K562 (cell line): ENCODE data around the gene ANO9. TPM values are rescaled to one million over a fixed set of nuclear protein-coding genes. Genes with fewer than 3 reads are reported as not detected.
A peak's percentile ranks its signal among the peaks of the same experiment; 100 is the strongest.

Experiments
- HDAC8 ChIP-seq: fragments of 450-650 bp; IDR thresholded peaks from 2 replicates; pipeline ENCODE4 v1.6.1; 2016; ENCODE audit warnings: mild to moderate bottlenecking, missing genetic modification characterization, moderate library complexity, missing compliant biosample characterization
- KDM5B ChIP-seq: fragments of 200-600 bp; sonication (generic); IDR thresholded peaks from 2 replicates; pipeline ENCODE4 v1.6.1; 2012; ENCODE audit warnings: low read depth, mild to moderate bottlenecking, moderate library complexity, low read length, control low read depth, inconsistent platforms; ENCODE audit not compliant: insufficient replicate concordance
- KLF6 ChIP-seq: fragments of 250-450 bp; sonication (Bioruptor Pico); IDR thresholded peaks from 2 replicates; pipeline ENCODE4 v1.4.0; 2020; ENCODE audit warnings: mild to moderate bottlenecking, moderate library complexity, borderline replicate concordance
- MAFK ChIP-seq: IDR thresholded peaks from 2 replicates; pipeline ENCODE4 v1.6.1; 2011; ENCODE audit warnings: low read length, improper control_type of control experiment
- SRSF1 ChIP-seq: fragments of 200-400 bp; formaldehyde crosslinking; IDR thresholded peaks from 2 replicates; pipeline ENCODE4 v1.6.1; 2017; ENCODE audit warnings: mild to moderate bottlenecking, low read depth, low read length, moderate library complexity
- ZNF121 ChIP-seq: sonication (generic); formaldehyde crosslinking; conservative IDR thresholded peaks from 2 replicates; pipeline ENCODE4 v1.8.0; 2022; ENCODE audit warnings: missing genetic modification reagents
- polyA plus RNA-seq, 8 experiments: library from polyadenylated mRNA; depleted of rRNA in 4 of 8; stranded (reverse) in 5 of 8; unstranded in 3 of 8; fragments of >200 nt; fragmentation: Nextera tagmentation in 2 of 8; fragmentation: Illumina TruSeq in 1 of 8; extraction: Ambion mirVana in 2 of 8; extraction: Trizol in 1 of 8; gene quantifications; 2 replicates each; pipeline versions ENCODE4 v1.2.1 to v1.2.3, GENCODE V29; 2011 to 2014; ENCODE audit warnings: inconsistent platforms in 1 of 8, missing spikeins in 1 of 8
- total RNA-seq, 7 experiments: library from RNA; depleted of rRNA in 6 of 7; stranded (reverse); fragments of >200 nt in 6 of 7; fragmentation: Illumina TruSeq in 2 of 7; extraction: Trizol in 2 of 7; gene quantifications; 2 replicates each; pipeline versions ENCODE4 v1.2.1 to v1.2.3, GENCODE V29; 2011 to 2021; ENCODE audit warnings: low replicate concordance in 1 of 7
- TF ChIP-seq, protein P1 (sequence below), 2 experiments: fragments of 450-650 bp; formaldehyde crosslinking in 1 of 2; IDR thresholded peaks; 2 replicates each; pipeline versions ENCODE4 v1.4.0 to v1.6.1; 2014 to 2020; ENCODE audit warnings: mild to moderate bottlenecking in 2 of 2, borderline replicate concordance in 1 of 2, low read depth in 1 of 2
- TF ChIP-seq, protein P2 (sequence below): sonication (generic); formaldehyde crosslinking; IDR thresholded peaks from 2 replicates; pipeline ENCODE4 v1.8.0; 2023; ENCODE audit warnings: missing genetic modification reagents, mild to moderate bottlenecking, borderline replicate concordance
- TF ChIP-seq, protein P3 (sequence below): fragments of 200-800 bp; sonication (Bioruptor generic); IDR thresholded peaks from 2 replicates; pipeline ENCODE4 v1.6.1; 2017; ENCODE audit warnings: missing genetic modification characterization, missing compliant biosample characterization

The ANO9 gene
- total and polyA plus RNA-seq, 9 of the 15 experiments (the other 6 are each of a cell fraction or from before 2014, with no cell fraction given) = 0.20 to 14.5 (median 4.5) TPM

DNA sequence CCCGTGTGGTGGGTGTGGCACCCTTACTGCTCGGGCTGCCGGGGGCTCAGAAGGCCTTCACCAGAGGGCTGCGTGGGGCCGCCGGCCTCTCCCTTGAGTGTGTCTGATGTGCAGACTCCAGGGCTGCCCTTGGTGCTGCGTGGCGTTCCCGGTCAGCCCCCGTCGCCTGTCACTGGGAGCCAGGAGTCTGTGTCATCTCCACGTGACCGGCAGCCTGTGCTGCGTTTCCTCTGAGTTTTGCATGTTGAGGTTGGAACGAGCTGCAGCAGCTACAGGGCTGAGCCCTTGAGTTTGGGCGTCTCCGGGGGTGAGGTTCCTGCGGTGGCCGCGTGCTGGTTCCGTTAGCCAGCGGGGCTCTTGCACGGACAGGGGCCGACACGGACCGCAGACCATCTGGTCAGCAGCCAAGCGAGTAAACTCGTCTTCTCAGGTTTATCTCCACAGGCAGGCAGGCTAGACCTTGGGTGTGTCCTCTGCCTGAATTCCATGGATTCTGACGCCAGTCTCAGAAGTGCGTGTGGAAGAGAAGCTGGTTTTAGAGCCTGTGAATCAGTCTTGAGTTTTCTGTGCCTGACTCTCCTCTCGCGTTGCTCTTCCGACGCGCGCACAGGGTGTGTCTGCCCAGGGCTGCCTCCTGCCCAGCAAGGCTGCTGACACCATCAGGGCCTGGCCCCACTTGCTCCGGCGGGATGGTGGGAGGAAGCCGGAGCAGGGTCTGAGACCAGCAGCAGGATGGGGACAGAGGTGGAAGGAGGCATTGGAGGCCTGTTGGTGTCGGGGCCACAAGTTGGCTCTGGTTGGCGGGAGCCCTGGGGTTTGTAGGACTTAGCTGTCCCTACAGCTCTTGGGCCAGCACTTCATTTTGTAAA, 18.8 kb upstream of the ANO9 start (continued):
- TF ChIP-seq KDM5B = peak; percentile 20
- TF ChIP-seq, protein P1, sequence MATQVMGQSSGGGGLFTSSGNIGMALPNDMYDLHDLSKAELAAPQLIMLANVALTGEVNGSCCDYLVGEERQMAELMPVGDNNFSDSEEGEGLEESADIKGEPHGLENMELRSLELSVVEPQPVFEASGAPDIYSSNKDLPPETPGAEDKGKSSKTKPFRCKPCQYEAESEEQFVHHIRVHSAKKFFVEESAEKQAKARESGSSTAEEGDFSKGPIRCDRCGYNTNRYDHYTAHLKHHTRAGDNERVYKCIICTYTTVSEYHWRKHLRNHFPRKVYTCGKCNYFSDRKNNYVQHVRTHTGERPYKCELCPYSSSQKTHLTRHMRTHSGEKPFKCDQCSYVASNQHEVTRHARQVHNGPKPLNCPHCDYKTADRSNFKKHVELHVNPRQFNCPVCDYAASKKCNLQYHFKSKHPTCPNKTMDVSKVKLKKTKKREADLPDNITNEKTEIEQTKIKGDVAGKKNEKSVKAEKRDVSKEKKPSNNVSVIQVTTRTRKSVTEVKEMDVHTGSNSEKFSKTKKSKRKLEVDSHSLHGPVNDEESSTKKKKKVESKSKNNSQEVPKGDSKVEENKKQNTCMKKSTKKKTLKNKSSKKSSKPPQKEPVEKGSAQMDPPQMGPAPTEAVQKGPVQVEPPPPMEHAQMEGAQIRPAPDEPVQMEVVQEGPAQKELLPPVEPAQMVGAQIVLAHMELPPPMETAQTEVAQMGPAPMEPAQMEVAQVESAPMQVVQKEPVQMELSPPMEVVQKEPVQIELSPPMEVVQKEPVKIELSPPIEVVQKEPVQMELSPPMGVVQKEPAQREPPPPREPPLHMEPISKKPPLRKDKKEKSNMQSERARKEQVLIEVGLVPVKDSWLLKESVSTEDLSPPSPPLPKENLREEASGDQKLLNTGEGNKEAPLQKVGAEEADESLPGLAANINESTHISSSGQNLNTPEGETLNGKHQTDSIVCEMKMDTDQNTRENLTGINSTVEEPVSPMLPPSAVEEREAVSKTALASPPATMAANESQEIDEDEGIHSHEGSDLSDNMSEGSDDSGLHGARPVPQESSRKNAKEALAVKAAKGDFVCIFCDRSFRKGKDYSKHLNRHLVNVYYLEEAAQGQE (IDR thresholded peaks at IDR 0.05; ENCODE audit: borderline replicate concordance) = peak; percentile 59; the same call in 1 of the 2 replicates
- TF ChIP-seq, protein P1 (CRISPR knock-in tag; IDR thresholded peaks at IDR 0.05; ENCODE audit: low read depth) = 0 out of 2 replicates have a peak, but pooled peaks have one; percentile 37
- no peak for TF ChIP-seq HDAC8 (tag)
- no peak for TF ChIP-seq SRSF1
- no peak; the same call in 1 of the 2 replicates for TF ChIP-seq MAFK
- TF ChIP-seq, protein P2, sequence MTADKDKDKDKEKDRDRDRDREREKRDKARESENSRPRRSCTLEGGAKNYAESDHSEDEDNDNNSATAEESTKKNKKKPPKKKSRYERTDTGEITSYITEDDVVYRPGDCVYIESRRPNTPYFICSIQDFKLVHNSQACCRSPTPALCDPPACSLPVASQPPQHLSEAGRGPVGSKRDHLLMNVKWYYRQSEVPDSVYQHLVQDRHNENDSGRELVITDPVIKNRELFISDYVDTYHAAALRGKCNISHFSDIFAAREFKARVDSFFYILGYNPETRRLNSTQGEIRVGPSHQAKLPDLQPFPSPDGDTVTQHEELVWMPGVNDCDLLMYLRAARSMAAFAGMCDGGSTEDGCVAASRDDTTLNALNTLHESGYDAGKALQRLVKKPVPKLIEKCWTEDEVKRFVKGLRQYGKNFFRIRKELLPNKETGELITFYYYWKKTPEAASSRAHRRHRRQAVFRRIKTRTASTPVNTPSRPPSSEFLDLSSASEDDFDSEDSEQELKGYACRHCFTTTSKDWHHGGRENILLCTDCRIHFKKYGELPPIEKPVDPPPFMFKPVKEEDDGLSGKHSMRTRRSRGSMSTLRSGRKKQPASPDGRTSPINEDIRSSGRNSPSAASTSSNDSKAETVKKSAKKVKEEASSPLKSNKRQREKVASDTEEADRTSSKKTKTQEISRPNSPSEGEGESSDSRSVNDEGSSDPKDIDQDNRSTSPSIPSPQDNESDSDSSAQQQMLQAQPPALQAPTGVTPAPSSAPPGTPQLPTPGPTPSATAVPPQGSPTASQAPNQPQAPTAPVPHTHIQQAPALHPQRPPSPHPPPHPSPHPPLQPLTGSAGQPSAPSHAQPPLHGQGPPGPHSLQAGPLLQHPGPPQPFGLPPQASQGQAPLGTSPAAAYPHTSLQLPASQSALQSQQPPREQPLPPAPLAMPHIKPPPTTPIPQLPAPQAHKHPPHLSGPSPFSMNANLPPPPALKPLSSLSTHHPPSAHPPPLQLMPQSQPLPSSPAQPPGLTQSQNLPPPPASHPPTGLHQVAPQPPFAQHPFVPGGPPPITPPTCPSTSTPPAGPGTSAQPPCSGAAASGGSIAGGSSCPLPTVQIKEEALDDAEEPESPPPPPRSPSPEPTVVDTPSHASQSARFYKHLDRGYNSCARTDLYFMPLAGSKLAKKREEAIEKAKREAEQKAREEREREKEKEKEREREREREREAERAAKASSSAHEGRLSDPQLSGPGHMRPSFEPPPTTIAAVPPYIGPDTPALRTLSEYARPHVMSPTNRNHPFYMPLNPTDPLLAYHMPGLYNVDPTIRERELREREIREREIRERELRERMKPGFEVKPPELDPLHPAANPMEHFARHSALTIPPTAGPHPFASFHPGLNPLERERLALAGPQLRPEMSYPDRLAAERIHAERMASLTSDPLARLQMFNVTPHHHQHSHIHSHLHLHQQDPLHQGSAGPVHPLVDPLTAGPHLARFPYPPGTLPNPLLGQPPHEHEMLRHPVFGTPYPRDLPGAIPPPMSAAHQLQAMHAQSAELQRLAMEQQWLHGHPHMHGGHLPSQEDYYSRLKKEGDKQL (CRISPR knock-in tag) = no peak
- TF ChIP-seq, protein P3, sequence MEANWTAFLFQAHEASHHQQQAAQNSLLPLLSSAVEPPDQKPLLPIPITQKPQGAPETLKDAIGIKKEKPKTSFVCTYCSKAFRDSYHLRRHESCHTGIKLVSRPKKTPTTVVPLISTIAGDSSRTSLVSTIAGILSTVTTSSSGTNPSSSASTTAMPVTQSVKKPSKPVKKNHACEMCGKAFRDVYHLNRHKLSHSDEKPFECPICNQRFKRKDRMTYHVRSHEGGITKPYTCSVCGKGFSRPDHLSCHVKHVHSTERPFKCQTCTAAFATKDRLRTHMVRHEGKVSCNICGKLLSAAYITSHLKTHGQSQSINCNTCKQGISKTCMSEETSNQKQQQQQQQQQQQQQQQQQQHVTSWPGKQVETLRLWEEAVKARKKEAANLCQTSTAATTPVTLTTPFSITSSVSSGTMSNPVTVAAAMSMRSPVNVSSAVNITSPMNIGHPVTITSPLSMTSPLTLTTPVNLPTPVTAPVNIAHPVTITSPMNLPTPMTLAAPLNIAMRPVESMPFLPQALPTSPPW (CRISPR knock-in tag) = peak; percentile 57
- TF ChIP-seq ZNF121 (CRISPR knock-in tag) = no peak
- TF ChIP-seq KLF6 (CRISPR knock-in tag) = peak; percentile 8; the same call in 1 of the 2 replicates
